RPMI8226 (cell line): ENCODE data around the gene EHD4.
A peak's percentile ranks its signal among the peaks of the same experiment; 100 is the strongest.

ENCODE experiments used
- DNase-seq: peaks from one replicate; pipeline ENCODE4 v3.0.0-alpha.2; 2015

EHD4 gene

GRCh38 chr15:41876007-41876406 lies 96.3 kb downstream of the EHD4 start:
- no peak for DNase-seq

GRCh38 chr15:41874736-41875135 lies 97.6 kb downstream of the EHD4 start:
- no peak for DNase-seq

- DNase-seq = peak; percentile 46
Observed at GRCh38 chr15:41873711-41874110, 98.6 kb downstream of the EHD4 start.

GRCh38 chr15:41872166-41872747 lies 100.1 kb downstream of the EHD4 start:
- no peak for DNase-seq

- no peak for DNase-seq
Observed at GRCh38 chr15:41871175-41871905, 101.0 kb downstream of the EHD4 start.

GRCh38 chr15:41870689-41871081 lies 101.7 kb downstream of the EHD4 start:
- DNase-seq = no peak

GRCh38 chr15:41869770-41870688 lies 102.3 kb downstream of the EHD4 start:
- no peak for DNase-seq

GRCh38 chr15:41868321-41868720 lies 104.0 kb downstream of the EHD4 start:
- DNase-seq = no peak

- DNase-seq = no peak
Observed at GRCh38 chr15:41866872-41867579, 105.3 kb downstream of the EHD4 start.

- peak; percentile 34 for DNase-seq
Observed at GRCh38 chr15:41866263-41866703, 106.1 kb downstream of the EHD4 start.

- DNase-seq = no peak
Observed at GRCh38 chr15:41865490-41866055, 106.8 kb downstream of the EHD4 start.

- DNase-seq = peak; percentile 35
Observed at GRCh38 chr15:41862515-41863116, 109.7 kb downstream of the EHD4 start.

GRCh38 chr15:41861736-41862356 lies 110.5 kb downstream of the EHD4 start:
- no peak for DNase-seq

GRCh38 chr15:41860049-41860828 lies 112.1 kb downstream of the EHD4 start:
- no peak for DNase-seq

GRCh38 chr15:41858756-41859155 lies 113.6 kb downstream of the EHD4 start:
- DNase-seq = no peak

GRCh38 chr15:41857316-41857715 lies 115.0 kb downstream of the EHD4 start:
- DNase-seq = no peak

- DNase-seq = no peak
Observed at GRCh38 chr15:41856716-41857115, 115.6 kb downstream of the EHD4 start.

GRCh38 chr15:41856262-41856661 lies 116.1 kb downstream of the EHD4 start:
- DNase-seq = no peak

GRCh38 chr15:41855261-41855961 lies 116.9 kb downstream of the EHD4 start:
- no peak for DNase-seq

- no peak for DNase-seq
Observed at GRCh38 chr15:41854443-41854842, 117.9 kb downstream of the EHD4 start.
